ENCODE results near the gene KCNMB2.

DNA sequence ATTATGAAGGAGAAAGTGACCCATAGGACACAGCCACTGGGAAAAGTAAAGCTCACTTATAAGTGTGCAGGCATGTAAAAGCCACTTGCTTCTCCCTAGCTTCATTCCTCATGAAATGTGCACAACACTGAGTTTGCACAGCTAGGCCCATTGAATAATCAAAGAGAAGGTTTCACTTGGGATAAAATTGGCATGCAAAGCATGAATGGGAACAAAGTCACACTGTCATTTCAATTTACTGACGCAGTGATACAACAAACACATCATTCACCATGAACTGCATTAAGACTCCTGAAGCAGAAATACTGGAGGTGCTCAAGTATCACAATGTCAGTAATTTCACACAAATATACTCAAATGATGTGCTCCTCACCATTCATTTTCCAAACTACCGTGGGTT is 61.1 kb downstream of the KCNMB2 start:
- TF ChIP-seq GATA2 (IDR thresholded peaks at IDR 0.05; ENCODE audit: low read depth, low read length) (no peak), GATA3 (IDR thresholded peaks at IDR 0.05; ENCODE audit: low read depth, low read length) (no peak)

Measured in SH-SY5Y (cell line).